Nucleus accumbens (tissue), 56 donors: Measurements from ENCODE around the gene TUBB2A.
"Not testable (repeated sequence)": the region's sequence is repeated elsewhere in the genome, so short reads cannot be mapped to it uniquely, and the experiment has no call there.

ENCODE experiments used
- DNase-seq, 56 donors: peaks; one replicate each; lab custom pipeline; 2025; lab: John Stamatoyannopoulos, UW

Gene TUBB2A

GRCh38 chr6:3183066-3183465, 25.7 kb upstream of the TUBB2A start:
- DNase-seq, result no peak

- DNase-seq, result no peak
These were observed 23.8 kb upstream of the TUBB2A start for GRCh38 chr6:3181105-3181504.

- DNase-seq, result not testable (repeated sequence)
These were observed 22.6 kb upstream of the TUBB2A start for GRCh38 chr6:3179945-3180344.

- DNase-seq, result not testable (repeated sequence)
These were observed 21.3 kb upstream of the TUBB2A start for GRCh38 chr6:3178666-3179065.

GRCh38 chr6:3176562-3177355, 19.4 kb upstream of the TUBB2A start:
- DNase-seq, result peak in 31 of 56 donors; percentile 5 to 71 (median 21)

- DNase-seq, result no peak
These were observed 18.5 kb upstream of the TUBB2A start for GRCh38 chr6:3175715-3176402.

- DNase-seq, result not testable (repeated sequence)
These were observed 16.3 kb upstream of the TUBB2A start for GRCh38 chr6:3173636-3174089.

GRCh38 chr6:3172789-3173188, 15.4 kb upstream of the TUBB2A start:
- not testable (repeated sequence) for DNase-seq

- not testable (repeated sequence) for DNase-seq
These were observed 14.2 kb upstream of the TUBB2A start for GRCh38 chr6:3171313-3172175.

GRCh38 chr6:3170676-3171075, 13.3 kb upstream of the TUBB2A start:
- DNase-seq, result not testable (repeated sequence)

GRCh38 chr6:3168046-3168445, 10.7 kb upstream of the TUBB2A start:
- not testable (repeated sequence) for DNase-seq

- not testable (repeated sequence) for DNase-seq
These were observed 9.3 kb upstream of the TUBB2A start for GRCh38 chr6:3166535-3167225.

- DNase-seq, result no peak
These were observed 8.5 kb upstream of the TUBB2A start for GRCh38 chr6:3165631-3166534.

GRCh38 chr6:3164388-3164787, 7.0 kb upstream of the TUBB2A start:
- DNase-seq, result no peak

GRCh38 chr6:3163248-3163594, 5.9 kb upstream of the TUBB2A start:
- DNase-seq, result peak in 1 of 56 donors; percentile 41

- peak in 50 of 56 donors; percentile 7 to 81 (median 56) for DNase-seq
These were observed 5.4 kb upstream of the TUBB2A start for GRCh38 chr6:3162565-3163247.

- DNase-seq, result no peak
These were observed 4.7 kb upstream of the TUBB2A start for GRCh38 chr6:3162067-3162497.
